HEK293T (cell line): Measurements from ENCODE around the gene SIGLEC6.

Source experiments
- ARNT ChIP-seq: fragments of 450-650 bp; IDR thresholded peaks from 2 replicates; pipeline ENCODE4 v1.6.1; 2017; ENCODE audit warnings: mild to moderate bottlenecking
- CTBP1 ChIP-seq: fragments of 450-650 bp; IDR thresholded peaks from 2 replicates; pipeline ENCODE4 v1.6.1; 2016; ENCODE audit warnings: borderline replicate concordance
- ELF4 ChIP-seq: fragments of 450-650 bp; IDR thresholded peaks from 2 replicates; pipeline ENCODE4 v1.6.1; 2017; ENCODE audit warnings: antibody characterized with exemption
- FOXK2 ChIP-seq: fragments of 450-650 bp; IDR thresholded peaks from 2 replicates; pipeline ENCODE4 v1.6.1; 2016; ENCODE audit warnings: mild to moderate bottlenecking
- FOXM1 ChIP-seq: fragments of 450-650 bp; IDR thresholded peaks from 2 replicates; pipeline ENCODE4 v1.6.1; 2017; ENCODE audit warnings: mild to moderate bottlenecking, borderline replicate concordance
- LEF1 ChIP-seq: fragments of 450-650 bp; IDR thresholded peaks from 2 replicates; pipeline ENCODE4 v1.6.1; 2017; ENCODE audit warnings: mild to moderate bottlenecking, borderline replicate concordance
- NFRKB ChIP-seq: fragments of 450-650 bp; IDR thresholded peaks from 2 replicates; pipeline ENCODE4 v1.6.1; 2016; ENCODE audit warnings: mild to moderate bottlenecking, moderate library complexity
- TARDBP ChIP-seq: fragments of 450-650 bp; IDR thresholded peaks from 2 replicates; pipeline ENCODE4 v1.6.1; 2016

GRCh38 chr19:51520728-51521127 is 10.7 kb downstream of the SIGLEC6 start:
- TF ChIP-seq LEF1 (no peak), ELF4 (no peak), FOXM1 (no peak), CTBP1 (no peak), FOXK2 (no peak), NFRKB (no peak), ARNT (no peak), TARDBP (no peak)
